HG02759 (cell line): Measurements from ENCODE around the gene UGT1A5.
"Not testable (repeated sequence)": the region's sequence is repeated elsewhere in the genome, so short reads cannot be mapped to it uniquely, and the experiment has no call there.

ENCODE experiments used
- ATAC-seq: cut with Tn5 transposase; IDR thresholded peaks from one replicate; pipeline ENCODE4 v1.9.1; 2021; ENCODE audit warnings: mild to moderate bottlenecking, moderate library complexity; ENCODE audit not compliant: unreplicated experiment

UGT1A5 gene

DNA sequence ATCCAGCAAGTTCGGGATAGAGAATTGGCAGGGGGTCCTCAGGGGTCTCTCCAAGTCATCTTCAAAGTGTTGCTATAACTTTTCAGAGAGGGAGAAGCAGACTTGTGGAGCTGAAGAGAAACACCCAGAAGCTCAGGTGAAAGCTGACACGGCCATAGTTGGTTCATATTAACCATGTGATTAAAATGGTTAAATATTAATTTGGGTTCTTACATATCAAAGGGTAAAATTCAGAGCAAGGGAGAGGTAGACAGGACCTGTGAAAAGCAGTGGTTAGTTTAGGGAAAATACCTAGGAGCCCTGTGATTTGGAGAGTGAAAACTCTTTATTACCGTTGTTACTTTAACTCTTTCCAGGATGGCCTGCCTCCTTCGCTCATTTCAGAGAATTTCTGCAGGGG lies 20.1 kb upstream of the UGT1A5 start, which contains the start of gene UGT1A6:
UGT1A6 (plus strand) TSS at position 243 of the 400 bp plus-strand sequence; CDS start at position 358, 115 bp downstream.
- ATAC-seq: no peak

DNA sequence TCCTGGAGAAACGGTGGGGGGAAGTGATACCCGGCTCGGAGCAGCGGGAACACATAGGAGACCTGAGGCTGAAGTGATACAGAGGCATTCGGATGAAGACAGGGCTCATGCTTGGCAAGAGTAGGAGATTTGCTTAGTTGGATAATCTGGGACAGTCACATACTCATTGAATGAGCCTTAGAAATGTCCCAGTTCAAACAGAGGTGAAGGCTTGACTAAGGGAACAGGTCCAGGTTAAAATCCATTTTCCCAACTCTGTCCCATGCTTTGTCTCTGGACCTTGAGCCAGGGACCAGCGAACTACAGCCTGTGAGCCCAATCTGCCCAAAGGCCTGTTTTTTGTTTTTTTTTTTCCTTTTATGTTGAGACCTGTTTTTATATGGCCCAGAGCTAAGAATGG lies 18.7 kb upstream of the UGT1A5 start:
- ATAC-seq: no peak

DNA sequence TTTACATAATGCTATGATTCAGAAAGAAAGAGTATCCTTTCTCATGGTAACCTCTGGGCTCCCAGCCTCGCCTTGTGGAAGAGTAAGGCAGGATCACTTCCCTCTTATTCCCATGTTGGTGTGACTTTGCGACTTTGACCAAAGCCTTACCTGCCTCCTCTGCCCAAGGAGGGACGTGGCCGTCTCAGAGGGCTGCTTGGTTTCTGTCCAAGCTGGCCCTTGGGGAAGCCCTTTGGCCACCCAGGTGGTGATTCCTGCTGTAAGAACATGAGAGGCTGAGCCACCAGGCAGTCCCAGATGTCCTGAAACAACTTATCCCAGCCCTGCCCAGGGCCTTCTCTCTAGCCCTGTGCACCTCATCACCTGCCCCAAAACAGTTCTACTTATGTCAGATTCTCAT lies 14.0 kb upstream of the UGT1A5 start:
- ATAC-seq: no peak

DNA sequence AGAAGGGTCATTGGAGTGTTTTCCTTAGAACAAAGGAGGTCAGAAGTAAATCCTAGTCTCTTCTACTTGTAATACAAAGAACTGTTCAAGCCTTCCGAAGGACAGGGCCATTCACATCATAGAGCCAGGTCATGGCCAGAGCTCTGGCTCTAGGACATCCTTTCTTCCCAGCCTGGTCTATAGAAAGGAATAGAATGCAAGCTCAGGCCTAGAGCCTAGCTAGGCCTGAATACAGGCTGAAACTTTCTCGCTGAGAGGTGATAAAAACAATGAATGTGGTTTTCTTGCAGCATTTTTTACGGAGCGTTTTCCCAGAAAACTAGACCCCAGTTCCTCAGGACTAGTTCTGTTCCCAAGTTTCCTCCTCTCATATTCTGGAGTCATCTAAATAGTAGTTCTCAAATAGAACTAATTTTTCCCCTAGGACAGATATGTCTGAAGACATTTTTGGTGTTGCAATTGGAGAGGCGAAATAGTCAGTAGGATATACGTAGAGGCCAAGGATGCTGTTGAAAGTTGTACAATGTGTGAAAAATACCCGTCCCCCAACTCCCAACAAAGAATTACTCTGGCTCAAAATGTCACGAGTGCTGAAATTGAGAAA lies 13.2 kb upstream of the UGT1A5 start:
- ATAC-seq: no peak

DNA sequence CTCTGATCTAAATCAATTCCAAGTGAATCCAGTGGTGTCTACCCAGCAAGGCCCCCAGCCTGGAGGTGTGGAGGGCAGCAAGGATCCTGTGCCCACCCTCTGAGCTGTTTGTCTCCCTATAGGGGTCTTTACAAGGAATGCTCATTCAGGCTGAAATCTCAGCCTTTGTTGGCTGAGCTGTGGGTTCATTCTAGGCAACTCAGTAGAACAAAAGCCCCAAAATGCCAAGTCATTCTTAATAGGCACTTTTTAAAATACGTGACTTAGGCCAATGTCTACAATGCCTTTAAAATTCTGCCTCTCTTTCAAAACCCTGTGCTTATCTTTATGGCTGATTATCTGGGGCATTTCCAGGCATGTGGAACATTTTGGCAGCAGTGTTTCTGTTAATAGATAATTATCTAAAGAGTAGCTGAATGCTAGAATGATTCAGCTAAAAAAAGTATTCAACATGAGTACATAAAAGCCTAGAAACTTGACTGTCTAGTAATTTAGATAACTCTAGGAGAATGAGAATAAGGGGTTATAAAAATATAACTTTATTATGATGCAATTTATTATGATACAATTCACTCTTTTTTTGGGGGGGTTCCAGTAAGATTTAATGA lies 12.6 kb upstream of the UGT1A5 start:
- ATAC-seq: no peak

DNA sequence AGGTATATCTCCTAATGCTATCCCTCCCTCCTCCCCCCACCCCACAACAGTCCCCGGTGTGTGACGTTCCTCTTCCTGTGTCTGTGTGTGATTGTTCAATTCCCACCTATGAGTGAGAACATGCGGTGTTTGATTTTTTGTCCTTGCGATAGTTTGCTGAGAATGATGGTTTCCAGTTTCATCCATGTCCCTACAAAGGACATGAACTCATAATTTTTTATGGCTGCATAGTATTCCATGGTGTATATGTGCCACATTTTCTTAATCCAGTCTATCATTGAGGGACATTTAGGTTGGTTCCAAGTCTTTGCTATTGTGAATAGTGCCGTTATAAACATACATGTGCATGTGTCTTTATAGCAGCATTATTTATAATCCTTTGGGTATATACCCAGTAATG lies 11.9 kb upstream of the UGT1A5 start:
- not testable (repeated sequence) for ATAC-seq

DNA sequence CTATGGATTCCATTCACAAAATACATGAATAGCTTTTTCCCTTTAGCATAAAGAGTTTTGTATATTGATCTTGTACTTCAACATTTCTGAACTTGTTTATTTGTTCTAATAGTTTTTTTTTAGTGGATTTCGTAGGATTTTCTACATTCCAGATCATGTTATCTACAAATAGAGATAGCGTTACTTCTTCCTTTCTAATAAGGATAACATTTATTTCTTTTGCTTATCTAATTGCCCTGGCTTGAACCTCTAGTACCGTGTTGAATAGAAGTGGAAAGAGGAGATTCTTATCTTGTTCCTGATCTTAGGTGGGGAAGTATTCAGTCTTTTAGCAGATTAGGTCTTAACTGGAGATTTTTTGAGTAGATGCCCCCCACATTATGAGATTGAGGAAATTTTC lies 10.5 kb upstream of the UGT1A5 start:
- ATAC-seq: no peak

DNA sequence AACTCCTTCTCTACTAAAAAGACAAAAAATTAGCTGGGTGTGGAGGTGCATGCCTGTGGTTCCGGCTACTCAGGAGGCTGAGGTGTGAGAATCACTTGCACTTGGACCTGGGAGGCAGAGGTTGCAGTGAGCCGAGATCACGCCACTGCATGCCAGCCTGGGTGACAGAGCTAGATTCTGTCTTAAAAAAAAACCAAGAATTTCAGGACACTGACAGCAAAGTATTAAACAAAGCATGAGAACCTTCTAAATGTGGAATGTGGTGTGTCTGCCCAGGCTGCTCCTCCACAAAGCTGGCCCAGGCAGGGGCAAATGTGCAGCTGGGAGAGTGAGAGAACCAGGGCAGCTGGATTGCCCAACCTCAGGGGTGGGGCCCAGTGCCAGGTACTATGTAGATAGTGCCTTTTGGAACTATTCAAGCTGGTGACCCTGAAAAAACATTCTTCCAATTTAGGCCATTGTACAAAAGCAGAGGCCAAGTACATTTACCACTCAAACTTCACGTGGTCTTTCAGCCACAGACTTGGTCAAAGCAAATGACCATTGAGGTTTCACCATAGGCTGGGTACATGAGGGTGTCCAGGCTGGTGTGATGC lies 6.7 kb upstream of the UGT1A5 start:
- no peak for ATAC-seq

DNA sequence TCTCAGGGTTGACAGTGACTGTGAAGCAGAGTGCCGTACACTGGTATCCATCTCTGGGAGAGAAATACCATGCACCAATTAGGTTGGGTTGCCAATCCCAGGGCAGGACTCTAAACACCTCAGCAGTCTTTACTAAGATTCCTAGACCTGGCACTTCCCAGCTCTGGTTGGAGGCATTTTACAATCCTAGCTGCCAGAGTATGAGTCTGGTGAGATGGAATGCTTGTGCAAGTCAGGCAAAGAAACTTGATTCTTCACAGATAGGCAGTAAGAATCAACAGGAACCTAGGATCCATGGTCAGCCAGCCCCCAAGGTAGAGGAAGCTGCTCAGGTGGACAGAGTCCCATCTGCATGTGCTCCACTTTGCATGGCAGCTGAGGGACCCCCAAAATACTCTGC lies 6.0 kb upstream of the UGT1A5 start:
- no peak for ATAC-seq

DNA sequence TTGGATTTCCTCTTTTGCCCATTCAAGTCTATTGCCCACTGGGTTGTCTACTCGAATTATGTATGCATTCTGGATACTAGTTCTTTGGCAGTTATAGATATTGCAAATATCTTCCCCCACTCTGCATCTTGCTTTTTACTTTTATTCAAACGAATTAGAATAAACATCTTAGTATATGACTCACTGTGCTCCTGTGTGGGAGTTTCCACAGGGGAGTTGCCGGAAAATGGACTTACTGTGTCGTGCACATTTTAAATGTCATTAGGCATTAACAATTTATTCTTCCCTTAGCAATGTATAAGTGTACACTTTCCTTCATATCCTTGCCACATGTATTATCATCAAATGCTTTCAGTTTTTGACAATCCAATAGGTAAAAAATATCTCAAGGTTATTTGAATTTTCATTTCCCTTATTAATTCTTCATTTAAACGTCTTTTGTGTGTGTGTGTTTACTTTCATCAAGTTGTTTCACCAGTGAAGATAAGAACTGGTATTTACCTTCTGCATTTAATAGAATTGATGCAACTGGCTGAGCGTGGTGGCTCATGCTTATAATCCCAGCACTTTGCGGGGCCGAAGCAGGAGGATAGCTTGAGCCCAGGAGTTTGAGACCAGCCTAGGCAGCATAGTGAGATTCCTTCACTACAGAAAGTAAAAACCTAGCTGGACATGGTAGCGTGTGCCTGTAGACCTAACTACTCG lies 4.6 kb upstream of the UGT1A5 start:
- no peak for ATAC-seq

DNA sequence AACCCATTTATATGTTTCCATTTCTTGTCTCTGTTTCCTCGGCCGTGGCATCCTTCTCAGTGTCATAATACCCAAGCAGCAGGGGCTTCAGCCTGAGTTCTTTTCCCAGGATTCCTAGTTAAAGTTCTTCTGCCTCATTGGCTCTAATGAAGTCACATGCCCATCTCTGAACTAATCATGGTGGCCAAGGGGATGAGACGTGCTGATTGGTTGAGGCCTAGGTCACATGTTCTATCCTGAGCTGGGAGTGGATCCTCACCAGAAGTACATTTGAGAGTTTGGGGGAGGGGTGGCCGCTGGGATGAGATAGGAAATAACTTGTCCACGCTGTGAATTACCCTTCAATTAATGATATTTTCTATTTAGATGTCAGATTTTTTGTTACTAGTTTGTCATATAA lies 3.8 kb upstream of the UGT1A5 start:
- no peak for ATAC-seq

DNA sequence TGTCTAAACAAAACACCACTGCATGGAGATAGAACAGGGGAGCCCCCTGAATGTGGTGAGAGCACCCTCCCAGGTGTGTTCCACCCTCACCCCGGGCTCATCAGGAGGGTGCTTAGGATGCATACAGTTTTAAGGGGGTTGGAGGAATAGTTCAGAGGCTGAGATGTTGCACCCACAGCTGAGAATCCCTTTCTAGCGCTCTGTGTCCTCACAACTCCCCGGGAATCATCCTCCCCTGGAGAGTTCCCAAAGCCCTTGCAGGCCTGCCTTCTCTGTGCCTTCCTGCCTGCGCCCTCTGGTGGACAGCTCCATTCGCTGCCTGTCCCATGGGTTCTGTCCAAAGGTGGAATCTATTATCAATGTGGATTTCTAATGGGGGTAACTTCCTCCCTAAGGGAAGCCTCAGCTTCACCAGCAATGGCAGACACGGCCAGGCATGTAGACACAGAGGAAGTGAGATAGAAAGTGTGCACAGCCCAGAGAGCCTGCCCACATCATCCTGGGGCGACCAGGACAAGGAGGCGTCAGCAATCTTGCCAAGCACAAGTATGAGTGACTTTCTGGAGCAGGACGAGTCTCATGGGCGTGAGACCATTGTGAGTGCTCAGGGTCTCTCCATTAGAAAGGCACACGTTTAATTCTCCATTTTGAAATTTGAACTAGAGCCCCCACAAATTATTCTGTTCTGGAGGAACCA lies 1.2 kb upstream of the UGT1A5 start:
- no peak for ATAC-seq

DNA sequence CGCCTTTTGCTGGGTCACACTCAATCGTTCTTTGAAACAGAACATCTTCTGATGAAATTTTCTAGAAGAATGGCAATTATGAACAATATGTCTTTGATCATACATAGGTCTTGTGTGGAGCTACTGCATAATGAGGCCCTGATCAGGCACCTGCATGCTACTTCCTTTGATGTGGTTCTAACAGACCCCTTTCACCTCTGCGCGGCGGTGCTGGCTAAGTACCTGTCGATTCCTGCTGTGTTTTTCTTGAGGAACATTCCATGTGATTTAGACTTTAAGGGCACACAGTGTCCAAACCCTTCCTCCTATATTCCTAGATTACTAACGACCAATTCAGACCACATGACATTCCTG lies 532 bp downstream of the UGT1A5 start:
- no peak for ATAC-seq

DNA sequence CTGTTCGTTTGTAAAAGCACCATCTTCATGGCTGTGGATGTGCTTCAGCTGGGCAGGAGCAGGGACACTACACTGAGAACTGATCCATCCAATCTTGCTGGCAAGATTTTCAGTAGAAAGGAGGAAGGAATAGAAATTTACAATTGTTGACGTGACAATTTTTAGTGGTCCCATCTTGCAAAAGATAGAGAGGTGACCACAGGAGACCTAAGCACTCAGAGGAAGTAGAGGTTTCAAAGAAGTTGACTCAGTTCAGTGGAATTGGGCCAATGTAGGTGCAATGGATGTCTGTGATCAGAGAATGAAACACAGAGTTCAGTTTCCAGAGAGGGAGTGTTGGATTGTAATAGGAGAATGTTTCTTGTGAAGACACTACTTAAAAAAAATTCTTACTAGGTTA lies 1.4 kb downstream of the UGT1A5 start:
- ATAC-seq: no peak

DNA sequence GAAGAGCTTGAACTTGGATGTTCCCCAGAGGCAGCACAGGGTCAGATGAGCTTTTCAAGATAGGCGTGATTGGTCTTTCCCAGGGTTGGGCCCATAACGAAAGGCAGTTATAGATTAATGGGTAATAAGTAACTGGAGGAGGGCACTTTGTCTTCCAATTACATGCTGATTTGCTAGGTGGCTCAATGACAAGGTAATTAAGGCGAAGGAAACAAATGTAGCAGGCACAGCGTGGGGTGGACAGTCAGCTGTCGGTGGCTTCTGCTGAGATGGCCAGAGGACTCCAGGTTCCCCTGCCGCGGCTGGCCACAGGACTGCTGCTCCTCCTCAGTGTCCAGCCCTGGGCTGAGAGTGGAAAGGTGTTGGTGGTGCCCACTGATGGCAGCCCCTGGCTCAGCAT lies 5.8 kb downstream of the UGT1A5 start, which contains the start of gene UGT1A4:
UGT1A4 (plus strand) TSS at position 185 of the 400 bp plus-strand sequence; CDS start at position 270, 85 bp downstream.
- ATAC-seq: no peak

DNA sequence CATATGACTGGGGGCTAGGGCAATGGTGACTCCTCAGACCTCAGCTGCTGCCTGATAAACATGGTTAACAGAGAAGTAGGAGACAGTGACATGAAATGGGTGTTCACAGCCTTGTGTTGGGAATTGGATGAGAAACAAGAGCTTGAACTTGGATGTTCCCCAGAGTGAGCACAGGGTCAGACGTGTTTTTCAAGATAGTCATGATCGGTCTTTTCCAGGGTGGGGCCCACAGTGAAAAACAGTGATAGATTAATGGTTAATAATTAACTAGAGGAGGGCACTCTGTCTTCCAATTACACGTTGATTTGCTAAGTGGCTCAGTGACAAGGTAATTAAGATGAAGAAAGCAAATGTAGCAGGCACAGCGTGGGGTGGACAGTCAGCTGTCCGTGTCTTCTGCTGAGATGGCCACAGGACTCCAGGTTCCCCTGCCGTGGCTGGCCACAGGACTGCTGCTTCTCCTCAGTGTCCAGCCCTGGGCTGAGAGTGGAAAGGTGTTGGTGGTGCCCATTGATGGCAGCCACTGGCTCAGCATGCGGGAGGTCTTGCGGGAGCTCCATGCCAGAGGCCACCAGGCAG lies 16.1 kb downstream of the UGT1A5 start, which contains the start of gene UGT1A3:
UGT1A3 (plus strand) TSS at position 320 of the 579 bp plus-strand sequence; CDS start at position 405, 85 bp downstream.
- no peak for ATAC-seq

DNA sequence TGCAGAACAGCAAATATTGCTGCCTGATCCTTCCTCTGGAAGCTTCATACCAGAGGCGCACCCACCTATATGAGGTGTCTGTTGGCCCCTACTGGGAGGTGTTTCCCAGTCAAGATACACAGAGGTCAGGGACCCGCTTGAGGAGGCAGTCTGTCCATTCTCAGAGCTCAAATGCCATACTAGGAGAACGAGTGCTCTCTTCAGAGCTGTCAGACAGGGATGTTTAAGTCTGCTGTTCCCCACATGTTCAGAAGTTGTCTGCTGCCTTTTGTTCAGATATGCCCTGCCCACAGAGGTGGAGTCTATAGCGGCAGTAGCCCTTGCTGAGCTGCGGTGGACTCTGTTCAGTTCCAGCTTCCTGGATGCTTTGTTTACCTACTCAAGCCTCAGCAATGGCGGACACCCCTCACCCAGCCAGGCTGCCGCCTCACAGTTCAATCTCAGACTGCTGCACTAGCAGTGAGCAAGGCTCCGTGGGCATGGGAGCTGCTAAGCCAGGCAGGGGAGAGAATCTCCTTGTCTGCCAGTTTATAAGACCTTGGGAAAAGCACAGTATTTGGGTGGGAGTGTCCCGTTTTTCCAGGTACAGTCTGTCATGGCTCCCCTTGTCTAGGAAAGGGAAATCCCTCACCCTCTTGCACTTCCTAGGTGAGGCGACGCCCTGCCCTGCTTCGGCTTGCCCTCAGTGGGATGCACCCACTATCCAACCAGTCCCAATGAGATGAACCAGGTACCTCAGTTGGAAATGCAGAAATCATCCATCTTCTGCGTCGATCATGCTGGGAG lies 24.4 kb downstream of the UGT1A5 start:
- ATAC-seq: not testable (repeated sequence)

DNA sequence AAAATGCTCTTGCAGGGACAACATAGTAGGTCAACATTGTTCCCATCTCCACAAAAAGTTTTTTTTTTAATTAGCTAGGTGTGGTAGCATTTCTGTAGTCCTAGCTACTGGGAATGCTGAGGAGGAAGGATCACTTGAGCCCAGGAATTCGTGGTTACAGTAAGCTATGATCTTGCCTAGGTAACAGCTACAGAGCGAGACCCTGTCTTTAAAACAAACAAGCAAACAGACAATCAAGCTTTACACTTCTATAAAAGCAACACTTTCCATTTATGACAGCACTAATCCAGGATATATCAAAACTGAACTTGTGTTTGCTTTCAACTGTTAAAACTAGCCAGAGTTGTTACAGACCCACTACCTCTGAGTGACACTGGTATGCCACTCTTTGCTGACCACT lies 28.2 kb downstream of the UGT1A5 start:
- no peak for ATAC-seq

DNA sequence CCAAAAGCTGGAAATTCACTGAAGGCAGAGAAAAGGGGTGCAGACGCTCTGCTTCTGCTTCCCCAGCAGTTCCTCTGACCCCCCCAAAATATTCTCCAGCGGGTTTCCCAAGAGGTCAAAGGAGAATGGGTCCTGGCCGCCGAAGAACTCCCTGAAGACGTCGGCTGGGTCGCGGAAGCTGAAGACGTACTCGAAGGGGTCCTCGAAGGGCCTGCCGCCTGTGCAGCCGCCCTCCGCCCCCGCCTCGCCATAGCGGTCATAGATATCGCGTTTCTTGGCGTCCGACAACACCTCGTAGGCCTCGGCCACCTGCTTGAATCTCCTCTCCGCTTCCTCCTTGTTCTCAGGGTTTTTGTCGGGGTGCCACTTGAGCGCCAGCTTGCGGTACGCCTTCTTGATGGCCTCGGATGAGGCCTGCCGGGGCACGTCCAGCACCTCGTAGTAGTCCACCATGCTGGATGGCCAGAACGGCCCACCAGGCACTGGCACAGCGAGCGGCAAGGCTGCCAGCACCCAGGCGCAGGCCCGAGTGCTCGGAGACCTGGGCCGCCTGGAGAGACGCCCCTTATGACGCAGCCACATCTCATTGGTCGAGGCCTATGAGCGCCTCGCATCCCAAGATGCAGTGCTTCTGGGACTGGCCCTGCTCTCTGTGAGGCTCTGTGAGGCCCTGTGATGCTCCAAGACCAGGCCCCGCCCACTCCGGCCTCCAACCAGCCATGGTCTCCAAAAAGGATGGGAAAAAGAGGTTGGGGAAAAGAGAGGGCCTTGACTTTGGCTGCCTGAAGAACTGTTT lies 31.0 kb downstream of the UGT1A5 start:
- no peak for ATAC-seq
